ENCODE data around the gene SMCR8. TPM values are rescaled to one million over a fixed set of nuclear protein-coding genes. Genes with fewer than 3 reads are reported as not detected.

SMCR8 gene
- polyA plus RNA-seq, 3 donors: 2.4 to 24.4 (median 5.3) TPM

DNA sequence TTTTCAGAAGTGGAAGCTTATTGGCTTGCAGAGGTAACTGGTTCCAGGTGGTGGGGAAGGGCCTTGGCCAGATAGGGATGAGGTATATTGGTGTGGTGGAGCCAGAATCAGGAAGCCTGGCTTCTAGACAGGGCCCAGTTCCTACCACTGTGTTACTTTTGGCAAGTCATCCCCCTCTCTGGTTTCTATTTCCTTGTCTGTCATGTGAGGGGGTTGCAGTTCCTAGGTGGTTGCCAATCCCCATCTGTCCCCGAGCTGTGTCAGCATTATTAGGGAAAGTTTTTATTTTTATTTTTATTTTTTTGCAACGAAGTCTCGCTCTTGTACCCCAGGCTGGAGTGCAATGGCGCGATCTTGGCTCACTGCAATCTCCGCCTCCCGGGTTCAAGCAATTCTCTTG is 3.0 kb downstream of the SMCR8 start:
- 56% methylated on average over 6 of the region's 7 CpGs for WGBS (ENCODE audit: insufficient coverage)
- TF ChIP-seq, protein P1, sequence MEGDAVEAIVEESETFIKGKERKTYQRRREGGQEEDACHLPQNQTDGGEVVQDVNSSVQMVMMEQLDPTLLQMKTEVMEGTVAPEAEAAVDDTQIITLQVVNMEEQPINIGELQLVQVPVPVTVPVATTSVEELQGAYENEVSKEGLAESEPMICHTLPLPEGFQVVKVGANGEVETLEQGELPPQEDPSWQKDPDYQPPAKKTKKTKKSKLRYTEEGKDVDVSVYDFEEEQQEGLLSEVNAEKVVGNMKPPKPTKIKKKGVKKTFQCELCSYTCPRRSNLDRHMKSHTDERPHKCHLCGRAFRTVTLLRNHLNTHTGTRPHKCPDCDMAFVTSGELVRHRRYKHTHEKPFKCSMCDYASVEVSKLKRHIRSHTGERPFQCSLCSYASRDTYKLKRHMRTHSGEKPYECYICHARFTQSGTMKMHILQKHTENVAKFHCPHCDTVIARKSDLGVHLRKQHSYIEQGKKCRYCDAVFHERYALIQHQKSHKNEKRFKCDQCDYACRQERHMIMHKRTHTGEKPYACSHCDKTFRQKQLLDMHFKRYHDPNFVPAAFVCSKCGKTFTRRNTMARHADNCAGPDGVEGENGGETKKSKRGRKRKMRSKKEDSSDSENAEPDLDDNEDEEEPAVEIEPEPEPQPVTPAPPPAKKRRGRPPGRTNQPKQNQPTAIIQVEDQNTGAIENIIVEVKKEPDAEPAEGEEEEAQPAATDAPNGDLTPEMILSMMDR (IDR thresholded peaks at IDR 0.05): no peak
- Histone ChIP-seq H3K79me2 (ENCODE audit: insufficient read depth, low read length) (peaks cover 96% of the 10 kb centered on the region), H3K9me3 (replicated peaks in 1 of 2; ENCODE audit: control insufficient read depth in 1 of 2, insufficient read depth in 1 of 2, low read length in 2 of 2) (no peaks in the 10 kb centered on the region), H3K36me3 (replicated peaks in 1 of 2; ENCODE audit: control insufficient read depth in 1 of 2, insufficient read depth in 2 of 2, low read length in 2 of 2) (peaks cover 31 to 44% of the 10 kb centered on the region in 2 donors), H3K27ac (ENCODE audit: low read depth in 1 of 2, low read length in 2 of 2) (peak overlapping the region; percentile 63 to 100), H2AFZ (ENCODE audit: insufficient read depth, low read depth, low read length, poor library complexity, severe bottlenecking) (no peak overlapping the region), H3K4me2 (replicated peaks; ENCODE audit: extremely low read depth, low read length, poor library complexity, severe bottlenecking) (peak overlapping the region; percentile 69), H3K4me3 (replicated peaks in 1 of 3; ENCODE audit: low read depth in 2 of 3, low read length in 3 of 3) (peak overlapping the region; percentile 11 to 88 (median 26)), H3K9ac (ENCODE audit: insufficient read depth, low read length, poor library complexity, severe bottlenecking) (peak overlapping the region; percentile 39), H3K4me1 (ENCODE audit: control insufficient read depth in 1 of 2, insufficient read depth in 2 of 2, low read length in 2 of 2) (peaks cover 64 to 70% of the 10 kb centered on the region in 2 donors), H3K27me3 (ENCODE audit: control insufficient read depth in 2 of 2, insufficient read depth in 2 of 2, low read length in 2 of 2) (no peaks in the 10 kb centered on the region), H4K20me1 (ENCODE audit: insufficient read depth, low read length) (peaks cover 80% of the 10 kb centered on the region)
- peak; percentile 40 to 74 (median 54) for DNase-seq
- Mint-ChIP-seq H3K27ac (peak overlapping the region; percentile 85 to 100 (median 99)), H3K36me3 (peaks cover 50 to 54% of the 10 kb centered on the region in 2 donors), H3K4me3 (peak overlapping the region; percentile 69 to 80), H3K9me3 (peaks cover 0 to 4% (median 2%) of the 10 kb centered on the region in 7 donors), H3K27me3 (ENCODE audit: low read depth in 3 of 3) (no peaks in the 10 kb centered on the region), H3K4me1 (peaks cover 71% of the 10 kb centered on the region)
- intact Hi-C loops (cut with micrococcal nuclease): no loop called here

DNA sequence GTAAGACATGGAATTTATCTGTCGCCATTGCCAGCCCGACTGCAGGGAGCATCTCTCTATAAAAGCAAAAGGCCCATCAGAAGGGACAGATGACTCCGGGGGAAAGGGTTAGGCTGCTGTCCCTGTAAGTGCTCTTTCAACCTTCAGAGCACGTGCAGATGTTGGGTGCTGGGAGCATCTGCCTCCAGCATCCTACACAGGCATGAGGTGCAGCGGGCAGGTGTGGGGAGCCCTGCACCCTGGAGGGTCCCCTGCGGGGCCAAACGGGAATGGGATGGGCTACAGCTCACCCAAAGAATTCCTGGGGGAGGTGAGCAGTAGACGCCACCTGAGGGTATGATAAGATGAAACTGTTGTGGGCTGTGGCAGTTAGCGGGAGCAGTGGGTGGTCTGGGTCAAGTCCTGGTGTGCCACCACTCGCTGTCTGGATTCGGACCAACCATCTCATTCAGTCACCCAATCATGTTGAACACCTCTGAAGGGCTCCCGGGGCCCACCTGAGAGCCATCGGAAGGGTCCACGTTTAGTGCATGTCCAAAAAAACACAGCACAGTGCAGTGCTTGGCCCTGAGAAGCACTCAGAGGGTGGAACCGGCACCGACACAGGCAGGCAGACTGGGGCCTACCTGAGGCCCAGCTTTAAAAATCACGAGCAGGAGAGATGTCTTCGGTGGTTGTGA is 3.8 kb downstream of the SMCR8 start:
- H3K79me2 ChIP-seq (ENCODE audit: insufficient read depth, low read length): peaks cover 96% of the 10 kb centered on the region
- H3K4me3 ChIP-seq (replicated peaks in 1 of 3; ENCODE audit: low read depth in 2 of 3, low read length in 3 of 3): peak overlapping the region in 1 of 3 experiments; percentile 88
- Mint-ChIP-seq H3K4me1 (peaks cover 66% of the 10 kb centered on the region), H3K9me3 (peaks cover 0 to 4% (median 2%) of the 10 kb centered on the region in 7 donors), H3K27ac (peak overlapping the region; percentile 77 to 100 (median 98)), H3K27me3 (ENCODE audit: low read depth in 3 of 3) (no peaks in the 10 kb centered on the region), H3K4me3 (peak overlapping the region; percentile 69 to 80), H3K36me3 (peaks cover 54 to 58% of the 10 kb centered on the region in 2 donors)
- peaks cover 56 to 66% of the 10 kb centered on the region in 2 donors for H3K4me1 ChIP-seq (ENCODE audit: control insufficient read depth in 1 of 2, insufficient read depth in 2 of 2, low read length in 2 of 2)
- DNase-seq: no peak
- TF ChIP-seq, protein P1 (IDR thresholded peaks at IDR 0.05): no peak
- 95% methylated on average over 11 of the region's 18 CpGs for WGBS (ENCODE audit: insufficient coverage)
- H3K9me3 ChIP-seq (replicated peaks in 1 of 2; ENCODE audit: control insufficient read depth in 1 of 2, insufficient read depth in 1 of 2, low read length in 2 of 2): no peaks in the 10 kb centered on the region
- intact Hi-C loops (cut with micrococcal nuclease): no loop called here
- H3K27me3 ChIP-seq (ENCODE audit: control insufficient read depth in 2 of 2, insufficient read depth in 2 of 2, low read length in 2 of 2): no peaks in the 10 kb centered on the region
- H3K4me2 ChIP-seq (replicated peaks; ENCODE audit: extremely low read depth, low read length, poor library complexity, severe bottlenecking): peak overlapping the region; percentile 69
- no peak overlapping the region for H2AFZ ChIP-seq (ENCODE audit: insufficient read depth, low read depth, low read length, poor library complexity, severe bottlenecking)
- H3K27ac ChIP-seq (ENCODE audit: low read depth in 1 of 2, low read length in 2 of 2): peak overlapping the region; percentile 63 to 100
- H4K20me1 ChIP-seq (ENCODE audit: insufficient read depth, low read length): peaks cover 83% of the 10 kb centered on the region
- H3K9ac ChIP-seq (ENCODE audit: insufficient read depth, low read length, poor library complexity, severe bottlenecking): peak overlapping the region; percentile 34
- peaks cover 39 to 51% of the 10 kb centered on the region in 2 donors for H3K36me3 ChIP-seq (replicated peaks in 1 of 2; ENCODE audit: control insufficient read depth in 1 of 2, insufficient read depth in 2 of 2, low read length in 2 of 2)

Measured in CD14-positive monocyte (primary cell).